ENCODE measurements around the gene ETV6.

GRCh38 chr12:11727133-11727664, 77.7 kb downstream of the ETV6 start:
- TF ChIP-seq CTCF (IDR thresholded peaks at IDR 0.05; ENCODE audit: control extremely low read depth in 1 of 3, insufficient read depth in 1 of 3, low read depth in 1 of 3, low read length in 3 of 3) (no peak), MAX (IDR thresholded peaks at IDR 0.05) (no peak), FOSL1 (IDR thresholded peaks at IDR 0.05; ENCODE audit: insufficient read depth, low read depth, low read length) (no peak), ATF3 (IDR thresholded peaks at IDR 0.05; ENCODE audit: insufficient read depth, low read depth, low read length) (no peak)

All from H1 (cell line).